GM21786 (cell line): ENCODE data around the gene ARHGAP28.
"Not testable (repeated sequence)": the region's sequence is repeated elsewhere in the genome, so short reads cannot be mapped to it uniquely, and the experiment has no call there.

Experiments used
- ATAC-seq: cut with Tn5 transposase; IDR thresholded peaks from one replicate; pipeline ENCODE4 v1.9.1; 2021; ENCODE audit not compliant: unreplicated experiment

The ARHGAP28 gene

GRCh38 chr18:6920099-6920955 lies 190.8 kb downstream of the ARHGAP28 start:
- ATAC-seq: no peak

DNA sequence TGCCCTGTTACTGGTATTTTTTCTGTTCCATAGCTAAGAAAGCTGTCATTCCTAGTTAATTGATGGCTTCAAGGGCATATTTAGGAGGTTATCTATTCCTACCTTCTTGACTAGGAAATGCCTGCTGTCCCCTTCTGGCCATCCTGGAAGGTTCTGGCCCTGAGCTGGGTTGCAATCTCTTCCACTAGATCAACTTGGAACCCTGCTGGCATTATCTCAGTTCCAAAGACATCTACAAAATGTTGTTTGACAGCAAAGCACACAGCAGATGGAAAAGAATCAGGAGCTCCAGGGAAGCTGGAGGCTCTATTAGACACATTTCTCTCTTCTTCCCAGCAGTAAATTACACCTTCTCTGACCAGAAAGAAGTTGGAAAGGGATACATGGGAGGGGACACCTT lies 192.1 kb downstream of the ARHGAP28 start:
- no peak for ATAC-seq

DNA sequence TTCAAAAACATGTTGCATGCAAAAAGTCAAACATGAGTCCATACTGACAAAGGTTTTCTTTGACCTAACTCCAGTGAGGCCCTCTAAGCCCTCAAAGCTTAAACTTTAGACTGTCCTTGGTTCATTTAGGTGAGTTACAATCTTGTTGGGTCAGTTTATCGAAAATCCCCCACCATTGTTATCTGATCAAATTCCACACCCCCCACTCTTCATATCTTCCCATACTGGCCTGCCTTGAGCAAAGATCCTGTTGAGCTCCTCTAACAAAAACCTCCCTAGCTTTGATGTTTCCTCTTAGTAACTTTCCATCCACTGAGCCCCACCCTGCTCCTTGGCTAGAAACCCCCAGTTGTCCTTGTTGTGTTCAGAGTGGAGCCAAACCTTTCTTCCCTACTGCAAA lies 193.7 kb downstream of the ARHGAP28 start:
- no peak for ATAC-seq

GRCh38 chr18:6927153-6927552 lies 197.6 kb downstream of the ARHGAP28 start:
- no peak for ATAC-seq

DNA sequence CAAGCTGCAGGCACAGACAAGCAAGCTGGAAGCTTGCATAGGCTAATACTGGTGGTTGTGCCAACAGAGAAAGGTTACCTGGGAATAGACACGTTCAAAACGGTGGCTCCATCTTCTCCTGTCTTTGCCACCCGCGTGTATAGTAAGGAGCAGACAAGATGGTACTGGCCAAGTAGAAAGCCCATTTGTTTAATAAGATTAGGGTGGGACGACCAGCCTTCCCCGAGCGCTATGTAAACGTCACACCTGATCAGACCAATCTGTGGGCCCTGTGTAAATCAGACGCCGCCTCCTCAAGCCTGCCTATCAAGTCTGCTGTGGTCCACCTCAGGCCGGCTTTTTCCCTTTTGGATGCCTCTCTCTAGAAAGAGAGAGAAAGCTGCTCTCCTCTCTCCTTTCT lies 198.8 kb downstream of the ARHGAP28 start:
- ATAC-seq: no peak

DNA sequence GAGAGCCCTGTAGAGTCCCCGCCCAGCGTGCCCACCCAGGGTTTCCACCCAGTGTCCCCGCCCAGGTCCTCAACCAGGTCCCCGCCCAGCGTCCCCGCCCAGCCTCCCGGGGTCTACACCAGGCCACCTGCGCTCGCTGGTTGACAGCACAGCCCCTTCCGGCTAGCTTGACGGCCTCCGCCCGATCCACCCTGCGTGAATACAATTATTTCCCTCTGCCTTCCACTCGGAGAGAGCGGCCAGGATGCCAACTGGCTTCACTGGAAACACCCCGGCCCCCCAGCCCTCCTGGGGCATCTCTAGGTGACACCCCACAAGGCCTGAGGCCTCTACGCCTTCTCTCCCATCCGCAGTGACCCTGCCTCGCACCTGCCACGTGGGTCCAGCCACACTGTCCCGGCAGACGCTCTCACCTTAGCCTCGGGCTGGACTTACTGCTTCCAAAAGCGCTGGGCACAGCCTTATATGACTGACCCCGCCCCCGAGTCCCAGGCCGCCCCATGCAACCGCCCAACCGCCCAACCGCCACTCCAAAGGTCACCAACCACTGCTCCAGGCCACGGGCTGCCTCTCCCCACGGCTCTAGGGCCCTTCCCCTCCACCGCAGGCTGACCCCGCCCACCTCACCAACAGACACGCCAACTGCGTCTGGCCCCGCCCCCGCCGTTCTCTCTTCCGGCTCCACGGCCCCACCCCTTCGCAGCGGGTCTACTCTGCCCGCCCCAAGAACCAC lies 200.0 kb downstream of the ARHGAP28 start:
- ATAC-seq: no peak

DNA sequence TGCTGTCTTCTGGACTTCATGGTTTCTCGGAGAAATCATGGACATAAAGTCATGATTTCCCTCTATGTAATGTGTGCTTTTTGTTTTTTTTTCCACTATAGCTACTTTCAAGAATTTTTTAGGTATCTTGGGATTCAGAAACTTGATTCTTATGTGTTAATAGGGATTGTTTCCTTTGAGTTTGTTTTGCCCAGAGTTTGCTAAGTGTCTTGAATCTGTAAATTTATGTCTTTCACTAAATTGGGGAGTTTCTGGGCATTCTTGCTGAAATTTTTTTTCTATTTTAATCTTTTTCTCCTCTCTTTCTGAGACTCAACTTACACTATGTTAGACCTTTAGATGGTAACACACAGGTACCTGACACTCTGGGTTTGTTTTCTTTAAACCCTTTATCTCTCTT lies 205.3 kb downstream of the ARHGAP28 start:
- ATAC-seq: no peak

DNA sequence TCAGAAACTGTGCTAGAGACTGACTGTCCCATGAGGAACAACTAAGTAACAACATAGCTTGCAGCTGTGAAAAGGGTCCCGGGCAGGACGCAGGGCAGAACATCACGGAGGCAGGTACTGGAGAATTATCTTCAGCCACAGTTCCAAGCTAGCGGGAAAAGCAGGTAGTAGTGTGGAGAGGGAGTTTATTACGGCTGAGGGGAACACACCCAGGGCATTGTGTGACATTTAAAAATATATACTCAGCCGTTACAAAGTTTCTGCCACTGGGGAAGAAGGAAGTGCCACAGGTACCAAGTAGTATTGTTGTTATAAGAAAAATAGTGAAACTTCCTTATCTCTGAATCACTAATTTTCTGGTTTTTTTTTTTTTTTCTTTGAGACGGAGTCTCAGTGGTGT lies 208.5 kb downstream of the ARHGAP28 start:
- no peak for ATAC-seq

DNA sequence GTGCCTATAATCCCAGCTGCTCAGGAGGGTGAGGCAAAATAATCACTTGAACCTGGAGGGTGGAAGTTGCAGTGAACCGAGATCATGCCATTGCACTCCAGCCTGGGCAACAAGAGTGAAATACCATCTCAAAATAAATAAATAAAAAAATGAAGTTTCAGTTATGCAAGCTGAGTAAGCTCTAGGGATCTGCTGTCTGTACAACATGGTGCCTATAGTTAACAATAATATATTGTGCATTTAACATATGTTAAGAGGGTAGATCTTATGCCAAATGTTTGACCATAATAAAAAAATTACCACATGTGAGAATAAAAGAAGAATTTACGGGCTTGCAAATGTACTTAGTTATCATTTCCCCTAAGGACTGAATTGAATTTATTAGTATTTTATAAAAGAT lies 208.9 kb downstream of the ARHGAP28 start:
- not testable (repeated sequence) for ATAC-seq

DNA sequence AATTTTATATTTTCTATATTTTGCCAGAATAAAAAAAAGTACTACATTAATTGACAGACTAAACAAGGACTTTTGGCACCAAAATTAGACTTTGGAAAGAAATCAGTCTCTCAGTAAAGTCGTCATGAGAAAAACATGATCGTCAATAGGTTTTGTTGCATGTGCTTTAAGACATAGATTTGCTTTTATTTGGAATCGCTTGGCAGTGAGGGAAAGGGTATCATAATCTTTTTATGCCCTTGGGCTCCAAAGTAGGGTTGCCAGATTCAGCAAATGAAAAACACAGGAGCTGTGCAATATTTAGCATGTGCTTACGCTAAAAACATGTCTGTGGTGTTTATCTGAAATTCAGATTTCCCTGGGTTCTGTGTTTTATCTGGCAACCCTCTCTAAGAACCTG lies 210.5 kb downstream of the ARHGAP28 start:
- no peak for ATAC-seq

- no peak for ATAC-seq
Measured at GRCh38 chr18:6940451-6940850, 210.9 kb downstream of the ARHGAP28 start.

- no peak for ATAC-seq
Measured at GRCh38 chr18:6941996-6942395, 212.5 kb downstream of the ARHGAP28 start.

- no peak for ATAC-seq
Measured at GRCh38 chr18:6942742-6943141, 213.2 kb downstream of the ARHGAP28 start.

- ATAC-seq: no peak
Measured at GRCh38 chr18:6943143-6943542, 213.6 kb downstream of the ARHGAP28 start.

DNA sequence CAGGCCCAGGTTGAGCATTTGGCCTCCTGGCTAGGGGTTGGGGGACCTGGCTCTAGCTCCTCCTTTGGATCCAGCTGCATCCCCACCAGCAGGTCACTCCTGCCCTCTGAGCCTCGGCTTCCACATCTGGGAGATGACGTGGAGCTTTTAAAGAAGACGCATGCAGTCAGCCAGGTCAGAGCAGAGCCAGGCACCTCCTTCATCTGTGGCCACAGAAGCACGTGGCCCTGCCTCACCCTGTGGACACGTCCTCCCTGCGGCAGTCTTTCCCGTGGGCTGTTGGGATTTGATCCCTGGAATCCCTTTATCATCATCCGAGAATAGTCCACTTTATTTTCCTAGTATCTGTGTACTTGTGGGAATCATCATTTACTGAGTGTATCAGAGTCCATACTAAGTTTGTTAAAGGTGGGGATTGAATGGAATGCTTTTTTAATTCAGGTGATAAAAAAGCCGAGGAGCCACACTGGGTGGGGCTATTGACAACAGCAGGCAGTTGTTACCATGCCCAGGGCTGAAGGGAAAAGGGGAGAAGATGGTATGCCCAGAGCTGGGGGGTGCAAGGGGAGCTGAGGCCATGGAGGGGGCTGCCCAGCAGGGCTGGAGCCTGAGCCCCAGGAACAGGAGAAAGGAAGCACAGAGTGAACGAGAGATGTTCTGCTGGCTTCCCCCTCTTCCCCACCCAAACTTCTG lies 218.0 kb downstream of the ARHGAP28 start:
- ATAC-seq: no peak

DNA sequence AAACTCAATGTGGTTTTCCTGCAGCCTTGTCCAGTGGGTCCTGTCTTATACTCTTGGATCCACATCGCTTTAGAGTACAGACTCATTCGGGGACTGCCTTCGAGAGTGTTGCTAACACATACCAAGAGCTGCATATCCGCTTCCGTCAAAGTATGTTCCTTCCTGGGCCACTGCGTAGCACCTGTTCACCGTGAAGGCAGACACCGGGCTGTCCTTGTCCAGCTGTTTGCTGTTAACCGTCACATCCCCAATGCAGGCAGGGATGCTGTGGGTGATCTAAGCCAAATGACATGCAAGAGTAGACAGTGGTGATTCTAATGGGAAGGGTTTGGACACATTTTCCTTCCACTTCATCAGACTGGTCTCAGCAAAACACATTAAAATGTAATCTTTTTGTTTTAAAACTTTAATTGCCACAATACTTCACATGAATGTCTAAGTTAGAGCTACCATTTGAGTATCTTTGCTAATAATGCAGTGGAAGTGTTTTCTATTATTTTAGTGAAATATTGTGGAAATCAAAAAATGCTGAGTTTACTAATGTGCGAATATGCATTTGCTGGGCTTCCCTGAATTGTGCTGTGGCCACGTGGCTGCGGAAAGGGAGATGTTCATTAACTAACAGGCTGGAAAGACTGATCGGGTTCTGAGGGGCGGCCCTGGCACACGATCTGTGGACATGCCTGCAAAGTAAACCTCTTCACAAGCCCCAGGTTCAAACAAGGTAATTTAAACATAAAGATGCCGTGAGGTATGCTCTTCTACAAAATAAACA lies 219.0 kb downstream of the ARHGAP28 start:
- no peak for ATAC-seq

GRCh38 chr18:6949800-6950586 lies 220.5 kb downstream of the ARHGAP28 start:
- ATAC-seq: no peak

DNA sequence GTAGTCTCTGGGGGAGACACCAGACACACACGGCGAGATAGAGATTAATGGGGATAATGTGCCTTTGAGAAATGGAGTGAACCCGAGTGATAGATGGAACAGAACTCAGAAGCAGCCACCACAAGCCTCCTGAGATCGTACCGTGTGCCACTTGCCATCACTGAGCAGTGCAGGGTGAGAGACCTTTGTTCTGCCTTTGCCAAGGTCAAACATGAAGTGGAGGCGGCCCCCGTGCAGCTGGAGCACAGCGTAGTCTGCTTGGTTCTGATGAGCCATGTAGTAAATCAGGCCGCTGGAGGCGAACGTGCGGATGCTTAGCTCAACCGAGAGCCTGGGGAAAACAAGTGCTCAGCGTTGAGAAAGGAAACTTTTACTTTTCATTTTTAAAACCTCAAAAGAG lies 221.1 kb downstream of the ARHGAP28 start:
- ATAC-seq: no peak

DNA sequence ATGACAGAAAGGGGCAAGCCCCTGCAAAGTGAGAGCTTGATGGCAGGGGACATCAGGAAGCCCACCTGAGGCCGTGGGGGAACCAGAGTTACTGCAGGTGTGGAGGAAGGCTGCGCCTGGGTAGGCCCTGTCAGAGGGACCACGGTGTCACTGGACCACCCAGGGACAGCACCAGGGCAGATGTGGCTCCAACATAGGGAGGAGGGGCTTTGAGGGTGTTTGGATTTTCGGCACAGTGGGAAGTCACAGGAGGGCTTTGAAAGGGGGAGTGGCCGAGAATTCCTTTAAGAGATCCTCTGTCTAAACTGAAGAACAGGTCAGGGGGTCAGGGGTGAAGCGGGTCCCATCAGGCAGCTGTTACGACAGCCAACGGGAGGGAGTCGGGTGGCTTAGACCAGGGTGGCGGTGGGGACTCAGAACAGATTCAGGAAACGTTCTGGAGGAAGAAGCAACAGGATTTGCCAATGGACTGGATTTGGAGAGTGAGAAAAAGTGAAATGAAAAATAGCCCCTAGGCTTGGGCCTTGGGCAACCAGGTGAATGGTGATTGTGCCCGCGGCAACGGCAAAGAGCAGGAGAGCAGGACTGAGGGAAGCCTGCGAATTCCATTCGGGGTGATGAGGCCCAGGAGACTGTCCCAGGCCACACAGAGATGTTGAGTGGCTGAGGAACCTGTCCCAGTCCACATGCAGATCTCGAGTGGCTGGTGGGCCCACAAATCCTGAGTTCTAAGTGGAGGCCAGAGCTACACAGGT lies 222.0 kb downstream of the ARHGAP28 start:
- no peak for ATAC-seq

DNA sequence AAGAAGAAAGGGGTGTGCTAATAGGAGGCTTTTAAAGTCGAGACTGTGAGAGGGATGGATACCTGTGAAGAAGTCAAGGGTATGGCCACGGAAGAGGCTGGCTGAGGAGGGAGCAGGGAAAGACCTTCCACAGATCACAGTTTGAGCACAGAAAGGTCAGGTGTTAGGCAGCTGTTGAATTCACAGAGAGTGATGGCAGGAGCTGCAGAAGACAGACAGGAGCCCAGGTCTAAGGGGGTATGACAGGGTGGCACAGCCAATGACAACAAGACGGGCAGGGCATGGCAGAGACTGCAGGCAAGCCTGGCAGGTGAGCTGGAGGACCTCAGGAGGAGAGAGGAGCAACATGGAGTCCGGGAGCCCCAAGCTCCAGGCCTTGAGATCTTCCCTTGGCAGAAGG lies 225.0 kb downstream of the ARHGAP28 start:
- no peak for ATAC-seq
